Islet of Langerhans (tissue), 1 donor: ENCODE data around the gene KIF26B.

ENCODE experiments used
- FAIRE-seq: peaks from one replicate; lab custom pipeline; 2011; peaks lifted over from hg19 to GRCh38; lab: Jason Lieb, UNC

The KIF26B gene

DNA sequence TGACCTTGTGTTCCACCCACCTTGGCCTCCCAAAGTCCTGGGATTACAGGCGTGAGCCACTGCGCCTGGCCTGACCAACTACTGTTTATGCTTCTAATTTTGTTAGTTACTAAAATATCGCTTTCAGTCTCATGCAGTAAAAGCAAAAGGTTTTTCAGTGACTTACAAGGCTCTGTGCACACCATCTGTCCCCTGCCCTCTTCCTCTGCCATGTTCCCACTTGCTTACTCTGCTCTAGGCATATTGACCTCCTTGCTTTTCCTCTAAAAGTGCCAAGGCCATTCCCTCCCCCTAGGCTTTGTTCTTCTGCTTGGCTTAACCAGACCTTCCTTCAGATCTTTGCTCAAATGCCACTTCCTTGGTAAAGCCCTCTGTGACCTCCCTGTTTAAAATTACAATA, 276.9 kb downstream of the KIF26B start:
- no peak for FAIRE-seq

DNA sequence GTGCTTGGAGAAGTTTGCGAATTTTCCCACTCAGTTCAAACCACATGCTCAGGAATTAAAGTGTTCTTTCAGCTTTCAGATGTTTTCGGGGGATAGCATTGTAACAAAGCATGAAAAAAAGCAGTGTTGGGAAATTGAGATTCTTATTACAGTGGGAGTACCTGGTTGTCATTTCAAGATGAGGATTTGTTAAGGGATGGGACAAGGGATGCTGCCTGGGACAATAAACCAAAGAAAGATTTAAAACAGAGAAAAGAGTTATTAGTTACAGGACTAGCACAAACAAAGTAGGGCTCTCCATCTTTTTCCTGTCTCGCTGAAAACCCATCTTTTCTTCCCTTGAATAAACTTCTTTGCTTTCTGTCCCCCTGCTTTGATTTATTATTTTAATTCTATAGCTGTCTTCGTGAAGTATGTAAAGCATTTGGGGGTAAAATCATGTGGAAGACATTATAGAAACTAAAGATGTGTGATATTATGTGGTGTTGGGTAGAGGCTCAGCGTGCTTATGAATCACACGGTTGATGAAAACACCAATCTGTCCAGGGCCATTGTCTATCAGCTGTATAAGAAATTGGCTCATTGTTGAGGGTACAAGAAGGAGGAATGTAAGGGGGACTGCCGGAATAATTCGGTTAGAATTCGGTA, 277.6 kb downstream of the KIF26B start:
- no peak for FAIRE-seq

DNA sequence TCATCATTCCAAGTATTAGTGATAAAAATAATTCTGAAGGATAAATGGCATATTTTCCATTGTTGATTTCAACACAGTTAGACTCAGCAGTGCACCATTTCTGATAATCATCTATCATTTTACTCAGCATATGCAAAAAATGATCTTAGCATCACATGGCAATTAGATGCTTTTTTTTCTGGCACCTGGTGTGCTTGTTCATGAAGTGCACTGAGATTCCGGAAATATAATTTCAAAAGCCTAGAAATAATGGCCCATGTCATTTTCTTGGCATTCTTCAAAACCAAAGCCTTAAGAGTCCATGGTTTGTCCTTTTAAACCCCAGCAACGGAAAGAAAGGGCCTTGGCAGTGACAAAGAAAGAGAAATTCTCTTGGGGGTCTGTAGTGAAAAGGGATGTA, 278.8 kb downstream of the KIF26B start:
- FAIRE-seq: no peak

DNA sequence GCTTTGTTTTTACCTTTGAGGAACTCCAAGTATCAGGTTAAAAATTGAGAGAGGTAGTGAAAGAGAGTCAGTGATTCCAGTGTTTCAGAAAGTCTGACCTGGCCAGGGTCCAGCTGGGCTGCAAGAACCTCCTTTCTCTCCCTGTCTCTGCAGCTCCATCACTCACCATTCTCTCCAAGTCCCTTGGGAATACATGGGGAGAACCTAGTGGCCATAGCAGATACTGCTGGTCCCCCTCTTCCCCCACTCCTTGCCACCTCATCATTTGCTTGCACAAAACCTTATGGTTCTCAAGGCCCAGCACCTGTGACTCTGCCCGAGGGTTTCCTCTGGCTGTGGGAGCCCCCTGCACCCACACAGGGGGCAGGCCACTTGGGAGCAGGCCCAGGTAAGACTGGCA, 279.5 kb downstream of the KIF26B start:
- no peak for FAIRE-seq

DNA sequence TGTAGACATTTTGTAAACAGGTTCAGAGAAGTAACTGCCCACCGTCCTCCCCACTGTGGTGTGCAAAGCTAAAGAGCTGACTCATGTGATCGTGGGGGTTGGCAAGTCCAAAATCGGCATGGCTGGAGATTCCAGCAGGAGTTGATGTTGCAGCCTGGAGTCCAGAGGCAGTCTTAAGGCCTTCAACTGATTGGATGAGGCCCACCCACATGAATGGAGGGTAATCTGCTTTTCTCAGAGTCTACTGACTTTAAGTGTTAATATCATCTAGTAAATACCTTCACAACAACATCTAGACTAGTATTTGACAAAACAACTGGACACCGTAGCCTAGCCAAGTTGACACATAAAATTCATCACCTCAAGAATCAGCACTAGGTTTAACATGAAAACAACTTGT, 281.6 kb downstream of the KIF26B start:
- no peak for FAIRE-seq

DNA sequence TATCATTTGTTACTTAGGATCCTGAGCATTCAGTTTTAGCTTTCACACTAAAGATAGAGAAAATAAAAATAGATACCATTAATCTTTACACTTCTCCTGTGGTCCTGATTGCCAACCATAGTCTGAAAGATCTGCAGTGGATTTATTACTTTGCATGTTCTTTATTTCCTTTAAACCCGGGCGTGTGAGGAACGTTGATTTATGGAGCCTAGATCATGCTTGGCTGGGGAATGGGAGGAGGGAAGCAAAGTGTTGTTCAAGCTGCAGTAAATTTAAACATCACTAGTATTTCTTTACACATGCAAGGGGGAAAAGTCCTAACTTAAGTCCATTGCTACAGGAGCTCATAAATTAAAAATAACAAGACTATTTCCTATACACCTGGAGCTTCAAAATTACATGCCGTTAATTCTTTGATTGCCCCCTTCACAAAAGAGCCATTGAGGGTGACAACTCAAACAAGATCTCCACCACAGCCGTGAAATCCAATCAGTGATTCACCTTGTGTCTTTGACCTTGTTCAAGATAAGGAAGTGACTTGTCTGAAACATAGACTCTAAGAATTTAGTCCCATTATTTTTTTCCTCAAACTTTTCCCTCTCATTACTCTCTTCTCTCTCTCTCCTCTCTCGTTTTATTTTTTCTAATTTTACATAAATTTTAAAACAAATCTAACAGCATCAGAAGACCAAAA, 282.7 kb downstream of the KIF26B start:
- no peak for FAIRE-seq

DNA sequence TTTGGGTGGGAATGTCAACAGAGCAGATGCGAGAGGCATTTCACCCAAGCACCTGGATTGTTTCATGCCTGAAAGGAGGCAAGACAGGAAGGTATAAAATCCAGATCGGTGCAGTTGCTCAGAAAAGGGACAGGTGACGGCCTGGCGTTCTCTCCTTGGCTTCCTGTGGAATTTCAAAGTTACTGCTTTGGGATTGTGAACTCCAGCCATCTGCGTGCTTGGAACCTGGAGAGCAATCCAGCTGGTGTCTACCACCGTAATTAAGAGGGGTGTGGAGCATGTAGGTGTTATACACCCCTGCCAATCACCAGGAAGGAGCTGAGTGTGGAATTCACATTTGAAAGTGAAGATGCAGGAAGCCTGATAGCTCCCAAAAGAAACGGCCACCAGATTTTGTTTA, 286.1 kb downstream of the KIF26B start:
- FAIRE-seq: no peak

DNA sequence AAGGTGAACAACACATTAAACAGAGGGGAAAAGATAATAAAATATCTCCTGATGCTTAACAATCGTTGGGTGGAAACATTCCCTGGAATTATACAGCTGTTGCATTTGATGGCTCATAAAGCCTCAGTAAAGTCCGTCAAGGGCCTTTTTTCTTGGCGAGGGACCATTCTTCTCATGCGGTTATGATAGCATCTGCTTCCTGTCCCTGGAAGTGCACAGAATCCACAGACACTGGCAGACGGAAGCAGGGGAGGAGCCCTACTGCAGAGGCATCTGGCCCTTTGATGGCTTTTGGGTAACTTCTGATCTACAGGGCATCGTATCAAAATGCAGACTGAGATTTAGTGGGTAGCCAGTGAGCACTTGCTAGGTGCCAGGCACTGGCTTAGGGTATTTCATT, 286.9 kb downstream of the KIF26B start:
- no peak for FAIRE-seq

DNA sequence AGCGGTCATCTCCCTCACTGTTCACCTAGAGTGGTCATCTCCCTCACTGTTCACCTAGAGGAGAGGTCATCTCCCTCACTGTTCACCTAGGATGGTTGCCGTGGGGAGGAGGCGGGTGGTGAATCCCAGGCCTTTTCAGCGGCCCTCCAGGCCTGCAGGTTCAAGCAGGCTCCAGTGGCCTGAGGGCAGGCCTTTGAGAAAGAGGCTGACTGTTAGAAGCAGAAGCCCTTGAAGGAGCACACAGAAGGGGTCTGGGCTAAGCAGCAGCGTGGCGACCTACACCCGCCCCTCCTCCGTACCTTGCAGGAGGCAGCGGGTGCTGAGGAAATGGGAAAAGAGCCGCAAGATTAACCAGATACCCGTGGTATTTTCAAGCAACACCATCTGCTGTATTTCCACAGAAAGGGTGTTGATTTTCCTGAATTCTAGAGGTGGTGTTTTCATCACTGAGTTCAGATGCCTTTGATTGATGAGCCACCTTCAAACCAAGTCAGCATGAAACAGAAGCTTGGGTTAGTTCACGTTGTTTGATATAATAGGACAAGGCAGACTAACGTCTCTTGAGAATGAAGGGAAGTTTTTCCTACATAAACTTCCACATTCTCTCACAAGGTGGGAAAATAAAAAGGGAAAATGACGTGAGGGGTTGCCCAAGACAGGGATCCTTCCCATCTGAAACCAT, 289.5 kb downstream of the KIF26B start:
- FAIRE-seq: no peak

DNA sequence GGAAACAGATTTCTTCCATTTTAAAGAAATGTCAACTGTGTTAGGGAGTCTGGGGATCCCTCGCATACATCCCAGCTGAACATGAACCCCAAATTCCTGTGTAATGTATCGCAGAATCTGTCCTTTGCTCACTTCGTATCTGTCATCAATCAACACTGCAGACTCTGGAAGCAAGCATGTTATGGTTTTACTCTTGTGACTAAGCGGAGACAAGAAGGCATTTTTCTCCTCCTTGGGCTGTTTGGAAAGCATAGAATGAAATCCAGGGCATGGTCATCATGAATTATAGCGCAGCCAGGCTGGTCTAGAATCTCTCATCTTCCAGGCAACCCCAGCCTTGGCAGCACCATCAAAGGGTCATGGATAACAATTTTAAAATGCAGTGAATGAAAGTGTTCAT, 290.2 kb downstream of the KIF26B start:
- FAIRE-seq: no peak

DNA sequence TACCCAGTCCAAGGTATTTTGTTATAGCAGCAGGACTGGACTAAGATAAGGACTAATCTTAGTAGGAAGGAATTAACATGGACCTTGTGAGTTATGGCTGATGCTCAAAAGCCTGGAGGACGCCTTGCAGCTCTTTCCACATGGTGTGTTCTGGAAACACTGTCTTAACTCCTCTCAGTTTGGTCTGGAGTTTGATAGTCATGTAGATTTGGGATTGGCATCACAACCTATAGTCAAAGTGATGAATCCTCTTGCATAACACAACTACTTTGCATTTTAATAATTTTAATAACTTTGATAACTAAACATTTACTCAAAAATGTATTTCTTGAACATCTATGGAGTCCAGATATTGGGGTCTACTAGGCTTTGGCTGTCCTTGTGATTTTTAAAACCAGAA, 293.7 kb downstream of the KIF26B start:
- no peak for FAIRE-seq

DNA sequence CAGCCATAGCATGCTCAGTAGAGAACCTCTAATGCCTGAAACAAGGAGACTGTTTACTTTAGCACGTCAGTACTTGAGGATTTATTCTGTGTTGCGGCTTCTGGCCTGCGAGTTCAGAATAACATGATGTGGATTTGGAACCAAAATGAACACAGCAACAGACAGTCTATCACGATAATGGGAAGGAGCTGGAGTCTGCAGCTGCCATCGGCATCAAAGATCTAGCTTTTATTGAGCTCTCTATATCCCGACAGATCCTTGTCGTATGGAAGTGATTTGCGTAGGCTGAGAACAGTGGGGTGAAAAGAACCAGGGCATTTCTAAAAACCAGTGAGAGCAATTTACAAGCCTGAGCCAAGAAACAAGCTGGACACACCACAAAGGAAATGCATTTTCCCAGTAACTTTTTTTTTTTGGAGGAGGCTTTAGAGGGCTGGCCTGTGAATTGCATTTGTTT, 294.2 kb downstream of the KIF26B start:
- no peak for FAIRE-seq

DNA sequence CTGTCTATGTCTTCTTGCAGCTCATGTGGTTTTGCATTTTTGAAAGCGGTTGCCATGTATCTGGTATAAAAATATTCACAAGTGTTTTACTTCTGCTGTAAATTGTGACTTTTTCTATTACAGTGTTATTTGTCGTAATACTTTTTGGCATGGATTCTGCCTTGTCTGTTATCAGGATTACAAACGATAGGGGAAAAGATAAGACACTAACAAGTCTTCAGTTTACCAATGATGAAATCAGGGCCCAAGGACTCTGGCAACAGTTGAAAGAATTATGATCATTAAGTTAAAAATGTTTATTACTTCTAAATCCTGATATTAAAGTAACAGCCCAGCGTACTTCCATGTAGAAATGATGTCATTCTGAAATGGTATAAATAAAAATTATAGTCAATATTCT, 298.8 kb downstream of the KIF26B start:
- FAIRE-seq: no peak

DNA sequence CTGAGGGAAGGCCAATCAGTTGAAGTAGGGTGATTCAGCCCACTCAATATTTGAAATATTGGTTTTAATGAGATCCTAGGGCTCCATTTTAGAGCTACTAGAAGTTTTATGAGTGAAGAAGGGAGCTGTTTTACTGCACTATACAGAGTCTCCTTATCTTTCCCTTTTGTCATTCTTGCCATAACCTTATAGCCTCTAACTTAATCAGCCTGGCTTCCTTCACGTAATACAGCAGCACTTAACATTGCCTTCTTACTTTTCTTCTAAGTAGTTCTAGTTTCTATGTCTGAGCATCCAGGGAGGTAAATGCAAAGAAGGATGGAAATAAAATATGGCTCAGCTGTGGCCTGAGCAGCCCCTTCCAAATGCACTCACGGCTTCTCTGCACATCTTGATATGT, 299.3 kb downstream of the KIF26B start:
- no peak for FAIRE-seq

DNA sequence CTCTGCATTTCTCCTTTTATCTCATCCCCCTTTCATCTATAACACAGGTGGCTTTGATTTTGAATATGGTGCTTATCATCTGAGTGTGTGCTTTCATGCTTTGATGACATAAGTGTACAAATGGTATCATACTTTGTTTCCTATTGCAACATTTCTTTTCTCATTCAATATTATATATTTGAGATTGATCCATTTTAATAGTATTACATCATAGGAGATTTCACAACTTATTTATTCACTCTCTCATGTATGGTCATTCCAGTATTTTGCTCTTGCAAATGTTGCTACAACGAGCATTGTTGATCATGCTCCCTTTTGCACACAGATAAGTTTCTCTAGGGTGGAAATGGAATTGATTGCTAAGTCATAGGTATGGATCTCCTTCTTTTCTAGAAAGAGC, 302.8 kb downstream of the KIF26B start:
- FAIRE-seq: no peak

DNA sequence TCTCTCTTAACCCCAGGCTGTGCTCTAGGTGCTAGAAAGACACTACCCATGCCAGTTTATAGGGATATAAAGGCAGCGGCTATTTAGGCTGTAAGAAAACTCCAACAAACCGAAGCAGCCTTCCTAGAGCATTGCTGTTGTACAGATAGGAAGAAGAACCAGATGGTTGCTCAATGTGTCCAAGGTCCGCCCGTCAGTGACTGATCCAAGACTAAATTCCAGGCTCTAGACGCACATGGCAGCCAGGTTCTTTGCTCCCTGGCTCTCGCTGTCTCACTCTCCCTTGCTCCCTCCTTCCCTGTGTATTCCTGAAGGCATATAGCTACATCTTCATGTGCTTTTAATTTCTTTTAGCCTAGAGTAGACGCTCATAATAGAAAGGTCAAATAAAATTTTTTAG, 303.4 kb downstream of the KIF26B start:
- FAIRE-seq: no peak

DNA sequence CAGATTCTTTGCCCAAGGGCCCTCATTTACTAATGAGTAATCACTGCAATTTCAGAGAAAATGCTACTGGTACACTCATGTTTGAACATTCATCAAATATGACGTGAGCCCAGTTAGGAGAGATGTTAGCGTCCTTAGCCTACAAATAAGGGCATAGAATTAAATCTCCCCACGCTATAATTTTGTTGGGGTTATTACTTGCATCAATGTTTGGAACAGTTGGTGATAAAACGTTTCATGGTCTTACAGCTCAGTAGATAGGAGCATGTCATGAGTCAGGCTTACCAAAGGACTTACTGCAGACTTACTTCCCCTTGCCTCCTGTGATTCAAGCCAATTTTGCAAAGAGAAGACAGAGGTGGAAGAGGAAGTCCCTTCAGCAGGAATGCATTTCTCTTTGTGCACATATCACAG, 304.0 kb downstream of the KIF26B start:
- FAIRE-seq: no peak

DNA sequence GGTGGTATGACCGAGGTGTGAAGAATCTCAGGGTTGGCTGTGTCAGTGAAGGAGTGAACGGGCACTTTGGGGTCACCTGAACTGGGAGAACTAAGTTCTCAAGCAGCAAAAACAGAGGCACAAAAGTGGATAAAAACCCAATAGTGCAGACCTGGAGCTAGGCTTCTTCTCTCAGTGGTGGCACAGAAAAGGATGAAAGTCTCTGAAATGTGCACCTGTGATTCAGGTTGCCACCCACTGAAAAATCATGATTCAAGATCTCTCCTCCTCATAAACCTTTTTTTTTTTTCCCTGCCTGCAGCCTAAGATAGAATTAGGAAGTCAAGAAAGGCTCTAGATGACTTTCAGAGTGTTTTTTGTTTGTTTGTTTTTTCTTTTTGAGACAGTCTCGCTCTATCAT, 304.8 kb downstream of the KIF26B start:
- FAIRE-seq: no peak

DNA sequence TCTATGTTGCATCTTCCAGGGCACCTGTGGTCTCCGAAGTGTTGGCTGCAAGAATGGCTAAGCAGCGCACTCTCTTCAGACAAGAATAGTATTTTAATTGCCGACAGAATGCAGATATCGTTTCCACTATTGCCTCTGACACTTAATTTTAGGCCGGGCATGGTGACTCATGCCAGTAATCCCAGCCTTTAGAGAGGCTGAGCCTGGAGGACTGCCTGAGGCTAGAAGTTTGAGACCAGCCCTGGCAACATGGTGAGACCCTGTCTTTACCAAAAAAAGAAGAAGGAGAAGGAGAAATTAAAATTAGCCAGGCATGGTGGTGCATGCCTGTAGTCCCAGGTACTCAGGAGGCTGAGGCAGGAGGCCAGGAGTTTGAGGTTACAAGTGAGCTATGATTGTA, 306.9 kb downstream of the KIF26B start:
- no peak for FAIRE-seq

DNA sequence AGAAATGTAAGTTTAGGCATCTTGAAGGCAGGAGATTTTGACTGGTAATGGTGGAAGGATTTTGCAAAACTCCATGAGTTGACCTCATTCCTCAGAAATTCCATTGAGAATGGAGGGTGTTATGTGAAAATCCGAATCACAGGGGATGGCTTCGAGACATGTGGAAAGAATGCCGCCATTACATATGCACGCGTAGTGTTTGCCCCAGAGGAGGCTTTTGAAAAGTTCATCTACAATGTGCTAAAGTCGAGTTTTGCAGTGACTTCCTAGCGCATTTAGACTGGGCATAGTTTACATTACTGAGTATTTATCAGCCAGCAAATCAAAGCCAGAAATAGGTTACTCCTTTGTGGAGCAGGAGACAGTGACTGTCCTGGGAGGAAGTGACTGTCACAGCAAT, 307.4 kb downstream of the KIF26B start:
- FAIRE-seq: no peak

DNA sequence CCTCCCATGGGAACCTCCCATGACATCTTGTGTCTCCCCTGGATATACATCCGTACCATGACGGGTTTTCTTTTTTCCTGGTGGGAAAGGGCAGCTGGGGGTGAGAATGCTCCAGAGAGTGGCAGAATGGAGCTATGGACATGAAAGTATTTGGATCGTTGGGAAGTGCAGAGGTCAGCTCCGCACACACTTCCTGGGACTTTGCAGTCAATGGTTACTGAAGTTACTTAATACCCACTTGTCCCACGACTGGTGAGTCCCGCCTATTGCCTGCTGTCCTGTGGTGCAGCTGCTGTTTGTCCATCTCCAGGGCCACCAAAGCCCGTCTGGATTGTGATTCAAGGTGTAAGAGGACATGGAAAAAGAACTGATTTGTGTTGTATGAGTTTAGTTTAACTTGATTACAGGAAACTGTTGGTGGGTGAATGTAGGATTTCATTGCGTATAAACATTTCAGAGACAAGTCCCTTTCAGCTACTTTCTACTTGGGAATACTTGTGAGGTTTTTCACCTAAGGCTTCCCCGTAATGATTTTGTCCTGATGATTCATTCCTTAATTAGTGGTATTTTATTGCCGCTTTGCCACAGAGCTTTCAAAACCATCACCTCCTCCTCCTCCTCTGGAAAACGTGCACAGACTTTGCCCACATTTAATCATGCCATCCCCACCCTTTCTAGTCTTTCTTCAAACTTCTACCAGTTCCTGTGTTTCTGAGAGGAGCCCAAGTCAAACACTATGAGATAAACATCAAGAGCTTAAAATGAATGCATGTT, 308.8 kb downstream of the KIF26B start:
- FAIRE-seq: no peak

DNA sequence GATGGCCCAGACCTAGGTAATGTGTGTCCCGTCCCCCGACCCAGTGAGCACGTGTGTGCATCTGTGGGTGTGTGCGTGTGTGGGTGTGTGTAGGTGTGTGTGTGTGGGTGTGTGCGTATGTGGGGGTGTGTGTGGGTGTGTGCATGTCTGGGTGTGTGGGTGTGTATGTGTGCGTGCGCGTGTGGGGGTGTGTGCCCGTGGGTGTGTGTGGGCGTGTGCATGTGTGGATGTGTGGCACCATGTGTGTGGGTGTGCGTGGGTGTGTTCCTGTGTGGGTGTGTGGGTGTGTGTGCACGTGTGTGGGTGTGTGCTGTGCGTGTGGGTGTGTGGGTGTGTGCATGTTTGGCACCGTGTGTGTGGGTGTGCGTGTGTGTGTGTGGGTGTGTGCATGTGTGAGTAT, 309.5 kb downstream of the KIF26B start:
- FAIRE-seq: no peak

DNA sequence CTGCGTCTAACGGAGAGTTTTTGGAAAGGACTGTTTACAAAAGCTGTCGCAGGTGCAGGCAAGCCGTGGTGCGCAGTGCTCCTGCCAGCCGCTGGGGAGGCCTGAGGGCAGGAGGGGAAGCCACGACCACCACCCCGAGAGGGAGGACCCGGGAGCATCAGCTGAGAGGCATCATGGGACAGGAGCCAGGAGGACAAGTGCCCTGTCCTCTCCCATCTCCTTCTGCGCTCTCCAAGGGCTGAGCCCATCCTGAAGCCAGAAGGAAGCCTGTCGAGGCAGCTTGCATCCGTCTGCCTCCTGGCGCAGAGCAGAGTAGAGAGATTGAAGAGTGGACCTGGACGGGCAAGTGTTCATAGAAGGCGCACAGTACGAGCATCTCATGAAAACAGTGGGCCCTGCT, 310.9 kb downstream of the KIF26B start:
- no peak for FAIRE-seq
